Measurements from ENCODE around the gene ME2.

DNA sequence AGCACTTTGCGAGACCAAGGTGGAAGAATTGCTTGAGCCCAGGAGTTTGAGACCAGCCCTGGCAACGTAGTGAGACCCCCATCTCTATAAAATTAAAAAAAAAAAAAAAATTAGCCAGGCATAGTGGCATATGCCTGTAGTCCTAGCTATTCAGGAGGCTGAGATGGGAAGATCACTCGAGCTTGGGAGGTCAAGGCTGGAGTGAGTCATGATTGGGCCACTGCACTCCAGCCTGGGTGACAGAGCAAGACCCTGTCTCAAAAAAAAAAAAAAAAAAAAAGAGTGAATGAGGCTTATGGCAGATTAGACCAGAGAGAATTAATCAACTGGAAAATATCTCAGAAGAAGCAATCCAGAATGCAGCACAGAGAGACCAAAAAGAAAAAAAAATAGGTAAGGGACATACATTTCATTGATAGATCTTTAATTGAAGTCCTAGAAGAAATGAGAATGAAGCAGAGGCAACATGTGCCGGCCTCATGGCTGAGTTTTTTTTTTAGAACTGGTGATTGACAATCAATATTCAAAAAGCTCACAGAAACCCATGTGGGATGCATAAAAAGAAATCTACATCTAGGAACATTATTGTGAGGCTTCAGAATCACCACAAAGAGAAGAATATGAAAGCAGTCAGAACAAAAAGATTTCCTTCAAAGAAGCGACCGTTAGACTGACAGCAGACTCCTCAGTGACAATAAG, 56.7 kb downstream of the ME2 start:
- TF ChIP-seq FOXM1 (IDR thresholded peaks at IDR 0.05; ENCODE audit: borderline replicate concordance) (no peak), TARDBP (IDR thresholded peaks at IDR 0.05) (no peak), FOXA1 (IDR thresholded peaks at IDR 0.05) (no peak), ZNF384 (IDR thresholded peaks at IDR 0.05) (no peak), SP1 (IDR thresholded peaks at IDR 0.05) (no peak), HDGF (IDR thresholded peaks at IDR 0.05; ENCODE audit: borderline replicate concordance) (no peak), FOXK2 (IDR thresholded peaks at IDR 0.05) (no peak)
- TF ChIP-seq, protein P1, sequence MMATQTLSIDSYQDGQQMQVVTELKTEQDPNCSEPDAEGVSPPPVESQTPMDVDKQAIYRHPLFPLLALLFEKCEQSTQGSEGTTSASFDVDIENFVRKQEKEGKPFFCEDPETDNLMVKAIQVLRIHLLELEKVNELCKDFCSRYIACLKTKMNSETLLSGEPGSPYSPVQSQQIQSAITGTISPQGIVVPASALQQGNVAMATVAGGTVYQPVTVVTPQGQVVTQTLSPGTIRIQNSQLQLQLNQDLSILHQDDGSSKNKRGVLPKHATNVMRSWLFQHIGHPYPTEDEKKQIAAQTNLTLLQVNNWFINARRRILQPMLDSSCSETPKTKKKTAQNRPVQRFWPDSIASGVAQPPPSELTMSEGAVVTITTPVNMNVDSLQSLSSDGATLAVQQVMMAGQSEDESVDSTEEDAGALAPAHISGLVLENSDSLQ (IDR thresholded peaks at IDR 0.05), result no peak

Measured in HEK293T (cell line).